T-helper 22 cell (primary cell): Measurements from ENCODE around the gene SPAG4.

Experiments
- DNase-seq: peaks from one replicate; pipeline ENCODE4 v3.0.0-alpha.2; 2020; ENCODE audit warnings: low read depth

Gene SPAG4

DNA sequence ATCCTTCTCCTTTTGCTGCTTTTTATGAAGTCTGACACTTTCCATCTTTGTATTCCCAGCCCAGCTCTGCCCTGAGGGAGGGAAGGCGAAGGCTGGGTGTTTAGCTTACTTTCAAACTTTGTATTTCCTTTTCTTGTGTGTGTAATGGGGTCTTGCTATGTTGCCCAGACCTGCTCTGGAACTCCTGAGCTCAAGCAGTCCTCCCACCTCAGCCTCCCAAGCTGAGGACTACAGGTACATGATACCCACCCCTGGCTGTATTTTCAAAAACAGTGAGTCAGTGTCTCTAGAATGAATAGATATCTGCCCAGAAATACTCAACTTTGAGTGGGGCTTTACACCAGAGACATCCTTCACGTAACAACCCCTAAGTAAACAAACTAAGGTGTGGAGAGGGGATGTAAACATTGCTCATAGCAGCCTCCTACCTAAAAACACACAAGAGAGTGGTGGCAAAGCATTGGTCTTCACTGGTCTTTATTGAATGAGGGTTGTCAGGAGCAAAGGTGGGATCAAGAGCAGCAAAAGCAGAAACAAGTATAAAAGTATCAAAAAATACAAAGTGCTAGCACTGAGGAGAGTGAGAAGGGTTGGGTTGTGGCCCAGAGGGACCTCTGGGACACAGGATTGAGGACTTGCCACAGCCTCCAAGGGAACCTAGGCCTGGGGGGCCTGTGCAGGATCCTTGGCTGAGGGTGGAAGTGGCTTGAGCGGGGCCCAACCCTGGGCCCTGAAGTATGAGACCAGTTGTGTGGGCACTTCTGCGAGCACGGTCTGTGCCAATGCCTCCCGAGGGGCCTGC lies 10.2 kb downstream of the SPAG4 start:
- DNase-seq = no peak

DNA sequence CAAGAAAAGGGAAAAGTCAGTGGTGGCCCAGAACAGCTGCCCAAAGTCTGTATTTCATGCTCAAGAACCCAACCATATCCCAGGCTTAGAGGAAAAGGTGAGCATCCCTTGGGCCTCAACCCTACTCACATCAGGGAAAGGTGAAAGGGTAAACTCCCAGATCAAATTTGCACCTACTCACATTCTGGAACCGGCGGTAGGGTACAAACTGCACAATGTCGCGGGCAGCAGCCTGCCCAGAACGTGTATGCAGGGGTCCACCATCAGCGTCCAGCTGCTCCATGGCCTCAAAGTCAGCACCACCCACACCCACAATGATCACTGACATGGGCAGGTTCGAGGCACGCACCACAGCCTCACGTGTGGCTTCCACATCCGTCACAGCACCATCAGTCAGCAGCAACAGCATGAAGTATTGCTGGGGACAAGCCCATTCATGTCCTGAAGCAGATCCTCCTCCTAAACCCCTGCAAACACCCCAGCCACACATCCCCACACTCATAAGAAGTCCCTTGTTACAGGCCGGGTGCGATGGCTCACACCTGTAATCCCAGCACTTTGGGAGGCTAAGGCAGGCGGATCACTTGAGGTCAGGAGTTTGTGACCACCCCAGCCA lies 10.9 kb downstream of the SPAG4 start:
- DNase-seq = no peak

DNA sequence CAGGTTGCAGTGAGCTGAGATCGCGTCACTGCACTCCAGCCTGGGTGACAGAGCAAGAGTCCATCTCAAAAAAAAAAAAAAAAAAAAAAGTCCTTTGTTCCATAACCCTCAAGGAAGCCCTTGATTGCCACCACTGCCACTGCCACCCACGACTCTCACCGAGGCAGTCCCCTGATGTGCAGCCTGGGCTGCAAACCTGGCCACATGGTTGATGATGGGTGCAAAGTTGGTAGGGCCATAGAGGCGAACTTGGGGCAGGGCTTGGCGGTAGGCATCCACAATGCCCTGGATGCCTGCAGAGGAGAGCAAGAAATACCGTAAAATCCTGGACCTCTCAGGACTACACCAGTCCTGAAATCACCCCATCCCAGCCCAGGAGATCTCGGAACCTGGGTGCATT lies 11.5 kb downstream of the SPAG4 start:
- no peak for DNase-seq

DNA sequence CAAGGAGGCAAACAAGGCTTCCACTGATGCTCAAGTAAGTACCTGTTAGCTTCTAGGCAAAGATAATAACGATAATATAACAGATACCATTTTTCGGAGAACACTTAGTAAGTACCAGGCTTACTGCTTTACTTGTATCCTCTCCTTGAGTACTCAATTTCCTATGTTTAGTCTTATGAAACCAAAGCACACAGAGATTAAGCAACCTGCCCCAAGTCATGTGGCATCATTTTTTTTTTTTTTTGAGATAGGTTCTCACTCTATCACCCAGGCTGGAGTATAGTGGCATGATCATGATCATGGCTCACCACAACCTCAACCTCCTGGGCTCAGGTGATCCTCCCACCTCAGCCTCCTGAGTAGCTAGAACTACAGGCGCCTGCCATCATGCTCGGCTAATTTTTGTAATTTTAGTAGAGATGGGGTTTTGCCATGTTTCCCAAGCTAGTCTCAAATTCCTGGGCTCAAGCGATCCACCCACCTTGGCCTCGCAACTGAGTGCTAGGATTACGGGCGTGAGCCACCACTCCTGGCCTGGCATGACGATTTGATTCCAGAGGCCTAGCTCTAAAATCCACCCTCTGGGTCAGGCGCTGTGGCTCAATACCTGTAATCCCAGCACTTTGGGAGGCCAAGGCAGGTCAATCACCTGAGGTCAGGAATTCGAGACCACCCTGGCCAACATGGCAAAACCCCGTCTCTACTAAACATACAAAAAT lies 14.0 kb downstream of the SPAG4 start:
- DNase-seq = no peak

DNA sequence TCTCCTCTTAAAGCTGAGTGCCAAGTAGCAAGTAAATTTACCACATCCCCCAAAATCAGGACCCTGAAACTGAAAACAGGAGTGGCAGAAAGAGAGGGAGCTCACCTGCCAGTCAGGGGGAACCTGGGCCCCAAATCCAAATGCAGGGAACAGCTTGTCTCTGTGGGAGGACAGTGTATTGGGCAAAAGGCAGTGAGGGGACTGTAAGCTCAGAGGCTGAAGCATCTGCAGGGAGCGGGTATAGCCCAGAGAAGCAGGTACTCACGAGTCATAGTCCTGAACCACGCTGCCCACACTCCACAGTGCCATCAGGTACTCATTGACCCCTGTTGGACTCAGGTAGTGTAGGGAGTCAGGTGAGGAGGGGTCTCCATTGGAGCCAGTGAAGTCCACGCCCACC lies 15.0 kb downstream of the SPAG4 start:
- no peak for DNase-seq

DNA sequence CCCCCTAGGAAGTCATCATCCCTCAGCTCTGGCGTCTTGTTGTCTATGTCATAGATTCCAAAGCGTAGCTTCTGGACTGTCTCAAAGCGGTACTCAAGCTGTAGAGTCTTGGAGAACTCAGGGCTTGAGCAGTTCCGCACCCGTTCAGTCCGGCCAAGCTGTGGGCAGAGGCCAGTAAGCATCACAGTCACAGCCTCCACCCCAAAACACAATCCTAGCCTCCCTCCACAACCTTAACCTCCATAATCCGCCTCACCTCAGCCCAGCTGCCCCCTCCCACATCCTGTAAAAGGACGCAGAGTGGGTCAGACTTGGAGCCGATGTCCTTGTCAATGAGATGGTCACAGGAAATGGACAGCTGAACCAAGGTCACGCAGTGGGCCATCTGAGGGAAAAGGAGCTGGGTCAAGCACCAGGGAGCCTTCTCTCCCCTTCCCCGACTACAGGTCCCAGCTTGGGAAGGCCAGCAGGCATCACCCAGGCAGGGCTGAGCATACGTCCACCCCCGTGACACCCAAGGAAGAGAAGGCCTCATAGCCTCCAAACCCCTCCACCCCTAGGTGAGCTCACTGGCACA lies 17.0 kb downstream of the SPAG4 start:
- no peak for DNase-seq

DNA sequence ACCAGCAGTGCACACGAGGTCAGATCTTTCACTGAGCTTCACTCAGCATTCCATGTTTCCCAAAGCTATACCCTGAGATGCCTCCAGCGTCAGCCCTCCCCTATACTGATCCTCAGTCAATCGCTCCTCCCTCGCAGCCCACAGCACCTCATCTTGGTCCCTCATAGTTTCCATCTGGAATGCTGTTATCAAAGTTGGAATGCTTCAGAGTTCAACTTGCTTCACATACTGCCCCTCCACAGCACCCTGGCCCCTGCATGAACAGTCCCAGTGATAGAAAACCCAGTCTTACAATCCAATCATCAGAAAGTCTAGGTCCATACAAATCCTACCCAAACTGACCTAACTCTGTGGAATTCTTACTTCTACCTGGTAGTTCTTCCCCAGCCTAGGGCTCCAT lies 20.0 kb downstream of the SPAG4 start:
- DNase-seq = no peak

DNA sequence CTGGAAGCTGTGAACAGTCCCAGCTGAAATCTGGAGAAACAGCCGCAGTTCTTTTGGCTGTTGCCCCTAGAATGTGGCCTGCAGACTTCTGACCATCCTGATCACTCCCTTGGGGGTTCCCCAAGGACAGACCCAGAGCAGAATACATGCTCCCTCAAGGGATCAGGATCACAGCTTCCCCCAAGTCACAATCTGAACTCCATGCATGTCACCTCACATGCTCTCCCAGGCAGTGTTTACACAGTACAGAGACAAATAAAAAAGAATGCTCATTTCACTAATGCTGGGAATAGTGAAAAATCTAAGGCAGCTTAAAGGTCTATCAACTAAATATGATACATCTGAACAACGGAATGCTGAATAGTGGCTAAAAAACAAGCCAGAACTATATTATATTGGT lies 20.5 kb downstream of the SPAG4 start:
- DNase-seq = no peak

DNA sequence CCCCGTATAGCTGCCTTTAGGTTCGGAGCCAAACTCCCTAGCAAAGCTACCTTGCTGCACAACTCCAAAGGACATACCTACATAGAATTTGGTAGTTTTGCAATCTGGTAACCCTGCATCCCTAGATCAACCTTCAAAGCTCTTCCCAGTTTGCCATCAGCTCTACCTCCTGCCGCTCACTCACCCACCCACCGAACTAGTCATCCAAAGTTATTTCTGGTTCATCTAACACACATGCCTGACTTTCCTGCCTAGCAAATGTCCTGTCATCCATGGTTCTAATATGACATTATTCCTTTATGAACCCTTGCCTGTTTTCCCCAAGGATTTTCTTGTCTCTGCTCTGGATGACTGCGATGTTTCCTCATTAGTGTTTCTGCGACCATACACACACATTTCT lies 21.6 kb downstream of the SPAG4 start:
- DNase-seq = no peak

DNA sequence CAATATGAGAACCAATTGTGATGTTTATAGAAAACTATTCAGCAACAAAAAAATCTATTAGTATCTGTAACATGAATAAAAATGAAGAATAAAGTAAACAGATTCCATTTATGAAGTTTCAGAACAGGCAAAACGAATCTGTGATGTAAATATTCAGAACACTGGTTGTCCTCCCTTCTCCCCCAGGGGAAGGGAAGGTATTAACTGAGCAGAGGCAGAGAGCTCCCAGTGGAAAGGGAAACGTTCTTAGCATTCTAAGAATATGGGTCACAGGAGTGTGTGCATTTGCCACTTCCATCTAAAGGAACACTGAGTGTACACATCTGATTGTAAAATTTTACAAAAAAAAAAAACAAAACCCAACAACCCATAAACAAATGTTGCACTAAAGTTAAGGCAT lies 23.1 kb downstream of the SPAG4 start:
- DNase-seq = no peak

DNA sequence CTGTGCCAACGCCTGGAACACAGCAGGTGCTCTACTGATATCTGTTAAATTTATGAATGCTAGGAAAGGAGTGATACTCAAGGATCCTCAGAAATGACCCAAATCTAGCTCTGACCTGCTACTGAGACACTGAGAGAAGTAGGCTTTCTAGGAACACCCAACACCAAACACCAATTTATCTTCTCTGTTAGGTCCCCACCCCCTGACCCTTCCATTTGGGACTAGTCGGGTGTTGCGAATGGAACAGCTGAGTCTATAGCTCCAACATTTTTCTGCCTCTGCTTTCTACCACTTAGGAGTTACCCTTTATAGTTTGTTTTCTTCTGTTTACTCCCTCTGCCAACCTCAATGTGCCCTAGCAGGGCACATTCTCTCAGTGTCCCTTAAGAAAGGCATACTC lies 25.1 kb downstream of the SPAG4 start:
- DNase-seq = no peak

DNA sequence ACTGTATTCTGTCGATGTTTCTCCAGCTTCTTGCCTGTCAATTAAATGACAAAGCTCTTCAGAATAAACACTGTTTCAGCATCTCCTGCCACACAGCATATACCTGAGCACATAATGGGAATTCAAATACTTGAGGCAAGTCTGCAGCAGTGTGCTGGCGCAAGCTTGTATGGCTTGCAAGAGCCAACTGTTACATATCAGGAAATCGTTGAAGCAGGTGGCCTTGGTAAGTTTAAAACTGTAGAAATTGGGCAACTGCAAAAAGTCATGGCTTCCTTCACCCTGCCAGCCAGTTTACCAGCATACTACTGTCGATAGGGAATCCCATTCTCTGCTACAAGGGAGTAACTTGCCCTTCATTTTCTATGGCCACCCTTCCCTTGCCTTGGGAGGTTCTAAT lies 26.1 kb downstream of the SPAG4 start:
- DNase-seq = no peak

DNA sequence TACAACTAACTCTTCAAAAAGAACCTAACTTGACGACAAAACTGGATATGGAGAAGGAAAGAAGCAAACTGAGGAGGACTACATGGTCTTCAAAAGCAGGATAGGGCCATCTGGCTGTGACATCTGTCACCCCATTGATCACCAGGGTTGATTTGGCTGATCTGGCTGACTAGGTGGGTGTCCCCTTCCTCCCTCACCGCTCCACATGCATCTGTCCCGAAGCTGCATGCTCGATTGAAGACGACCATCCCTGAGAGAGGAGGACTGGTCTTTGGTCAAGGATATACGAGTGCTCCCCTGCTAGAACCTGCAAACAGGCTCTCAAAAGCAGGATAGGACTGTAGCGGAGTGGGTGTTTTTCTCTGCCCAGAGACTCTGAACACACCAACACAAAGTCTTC lies 27.4 kb downstream of the SPAG4 start:
- DNase-seq = no peak

DNA sequence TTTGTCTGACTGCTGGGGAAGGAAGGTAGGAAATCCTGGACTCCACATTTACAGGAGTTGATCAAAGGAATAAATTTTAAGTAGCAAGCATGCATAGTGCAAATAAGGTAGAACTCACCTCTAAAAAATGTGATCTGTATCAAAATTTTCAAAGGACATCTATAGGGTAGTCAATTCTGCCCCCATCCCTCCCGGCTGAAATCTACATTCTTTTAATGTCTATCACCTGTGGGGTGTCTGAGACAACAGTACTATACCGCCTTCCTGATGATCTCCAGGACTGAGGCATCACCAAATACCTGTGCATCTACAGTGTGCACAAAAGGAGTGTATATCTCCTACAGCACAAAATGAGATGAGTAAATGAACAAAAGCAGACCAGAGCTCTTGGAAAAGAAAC lies 29.2 kb downstream of the SPAG4 start:
- DNase-seq = no peak

DNA sequence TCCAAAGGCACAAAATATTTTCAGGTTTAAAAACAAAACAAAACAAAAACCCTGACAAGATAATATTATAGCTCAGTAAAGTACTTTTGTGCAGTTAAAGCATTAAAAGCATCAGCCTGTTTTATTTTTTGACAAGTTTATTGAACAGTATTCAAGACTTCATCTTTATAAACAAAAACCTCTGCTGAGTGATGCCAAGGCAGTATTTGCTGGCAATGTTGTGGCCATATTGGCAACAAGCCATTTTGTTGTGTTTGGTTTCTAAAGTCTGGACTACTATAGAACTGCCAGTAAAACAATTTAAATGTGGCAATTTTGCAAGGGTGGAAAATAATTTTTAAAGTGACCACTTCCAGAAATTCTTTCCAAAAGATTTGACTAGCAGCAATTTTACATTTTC lies 33.2 kb downstream of the SPAG4 start:
- no peak for DNase-seq

DNA sequence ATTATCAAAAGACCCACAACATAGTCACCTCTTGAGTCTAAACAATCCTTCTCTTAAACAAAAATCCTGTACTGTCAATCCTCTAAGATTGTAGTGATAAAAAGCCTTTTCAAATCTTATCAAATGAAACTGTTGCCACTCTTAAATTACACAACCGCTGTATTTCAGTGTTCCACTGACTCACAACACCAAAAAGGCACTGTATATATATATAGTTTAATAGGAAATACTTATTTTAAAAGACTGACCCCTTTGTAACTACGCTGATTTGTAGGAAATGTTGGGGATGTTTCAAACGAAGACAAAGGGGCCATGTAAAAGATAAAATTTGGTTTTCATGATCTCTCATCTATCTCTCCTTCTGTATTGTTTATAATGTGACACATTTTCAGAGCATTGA lies 35.0 kb downstream of the SPAG4 start:
- DNase-seq = no peak

DNA sequence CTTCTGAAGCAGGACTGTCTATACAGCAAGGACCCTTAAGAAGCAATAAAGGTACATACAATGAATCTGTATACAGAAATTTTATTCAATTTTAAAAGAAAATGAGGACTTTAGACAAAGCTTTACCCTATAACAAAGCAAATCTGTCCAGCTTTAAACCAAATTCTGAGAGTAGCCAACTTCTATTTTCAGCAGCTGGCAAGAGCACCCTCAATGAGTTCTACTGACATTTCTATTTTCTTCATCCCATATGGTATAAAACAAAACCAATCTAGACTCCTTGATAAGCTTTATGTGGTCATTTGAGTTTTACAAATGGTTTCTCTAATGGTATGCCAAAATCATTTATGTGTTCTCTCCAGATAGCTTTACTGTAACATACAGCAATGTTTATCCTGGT lies 36.3 kb downstream of the SPAG4 start:
- DNase-seq = no peak

DNA sequence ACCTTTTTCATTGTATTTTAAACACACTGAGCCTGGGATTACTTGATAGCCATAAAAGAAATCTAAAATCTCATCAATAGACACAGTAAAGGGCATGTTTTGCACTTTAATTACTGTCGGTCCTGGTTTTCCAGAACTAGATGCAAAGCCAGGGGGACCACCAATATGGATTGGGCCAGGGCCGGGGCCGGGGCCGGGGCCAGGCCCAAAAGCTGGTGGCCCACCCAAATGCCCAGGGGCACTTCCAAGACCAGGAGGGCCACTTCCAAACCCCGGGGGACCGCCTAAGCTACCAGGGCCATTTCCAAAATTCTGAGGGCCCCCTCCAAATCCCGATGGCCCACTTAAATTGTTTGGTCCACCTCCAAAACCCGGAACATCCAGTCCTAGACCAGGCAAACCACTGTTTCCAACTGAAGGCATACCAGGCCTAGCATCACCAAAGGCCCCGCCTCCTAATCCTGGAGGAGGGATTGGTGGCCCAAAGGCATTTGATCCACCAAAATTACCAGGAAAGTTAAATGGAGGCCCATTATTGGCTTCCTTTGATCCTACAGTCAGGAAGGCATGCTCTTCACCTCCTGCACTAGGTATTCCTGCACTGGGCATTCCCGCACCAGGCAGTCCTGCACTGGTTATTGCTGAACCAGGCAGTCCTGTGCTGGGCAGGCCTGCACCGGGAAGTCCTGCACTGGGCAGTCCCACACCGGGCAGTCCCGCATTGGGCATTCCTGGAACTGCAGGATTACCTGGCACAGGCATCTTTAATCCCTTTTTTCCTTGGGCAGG lies 37.2 kb downstream of the SPAG4 start:
- DNase-seq = no peak

DNA sequence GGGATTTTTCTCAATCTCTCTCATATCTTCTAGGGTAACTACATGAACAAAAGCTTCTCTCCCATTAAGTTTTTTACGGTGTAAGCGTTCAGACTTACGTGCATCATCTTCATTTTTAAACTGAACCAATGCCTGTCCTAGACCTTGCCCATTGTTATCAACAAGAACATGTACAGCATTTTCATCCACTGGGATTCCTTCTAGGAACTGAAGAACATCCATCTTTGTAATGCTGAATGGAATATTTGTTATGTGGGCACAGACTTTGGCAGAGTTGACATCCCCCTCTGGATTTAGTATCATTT lies 37.8 kb downstream of the SPAG4 start:
- no peak for DNase-seq

DNA sequence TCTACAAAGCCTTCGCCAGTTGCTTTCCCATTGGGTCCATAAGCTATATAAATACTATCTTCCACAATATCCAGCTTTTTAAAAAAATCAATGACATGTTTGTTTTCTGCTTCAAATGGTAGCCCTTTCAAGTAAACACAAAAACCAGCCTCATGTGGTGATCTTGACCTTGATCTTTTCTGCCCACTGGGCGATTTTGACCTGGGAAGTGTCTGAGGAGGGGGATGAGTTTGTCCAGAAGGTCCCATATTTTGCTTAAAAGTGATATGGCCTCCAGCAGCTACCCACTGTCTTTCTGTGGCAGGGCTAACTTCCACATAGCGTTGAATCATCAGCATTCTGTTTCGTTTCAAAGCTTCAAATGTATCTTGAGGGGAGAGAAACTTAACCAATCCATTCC lies 38.3 kb downstream of the SPAG4 start:
- no peak for DNase-seq

DNA sequence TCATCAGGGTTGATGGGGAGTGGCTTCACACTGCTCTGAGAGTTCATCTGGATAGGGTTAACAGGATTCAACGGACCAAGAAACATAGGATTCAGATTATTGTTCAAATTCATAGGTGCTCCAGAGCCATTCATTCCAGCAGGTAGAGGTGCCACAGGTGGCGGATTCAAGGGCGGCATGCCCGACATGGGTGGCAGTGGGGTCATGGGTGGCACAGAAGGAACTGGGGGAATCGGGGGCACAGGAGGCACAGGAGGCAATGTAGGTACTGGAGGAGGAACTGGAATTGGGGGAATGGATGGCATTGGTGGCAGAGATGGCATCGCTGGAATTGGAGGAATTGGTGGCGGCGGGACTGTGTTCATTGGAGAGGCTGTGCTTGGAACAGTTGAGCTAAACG lies 38.8 kb downstream of the SPAG4 start:
- no peak for DNase-seq

DNA sequence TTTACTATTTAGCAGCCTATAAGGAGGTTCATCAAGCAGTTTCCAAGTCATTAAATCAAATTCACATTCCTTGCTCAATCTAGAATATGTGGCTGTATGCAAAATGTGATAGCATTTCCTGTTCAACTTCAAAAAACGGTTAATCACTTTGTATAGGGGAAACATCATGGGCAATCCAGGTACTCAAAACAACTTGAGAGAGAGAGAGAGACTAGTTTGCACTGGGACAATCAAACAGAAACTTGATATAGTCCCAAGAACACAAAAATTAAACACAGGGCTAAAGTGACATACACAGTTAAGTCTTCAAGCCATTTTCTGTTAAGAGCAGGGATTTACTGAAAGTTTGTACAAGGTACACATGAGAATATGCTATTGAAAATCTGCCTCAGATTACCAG lies 41.6 kb downstream of the SPAG4 start:
- DNase-seq = no peak
